Neural cell (in vitro differentiated cells): ENCODE results near the gene ZBTB12.

Experiments used
- CTCF ChIP-seq: fragments of 450-650 bp; IDR thresholded peaks from 2 replicates; pipeline ENCODE4 v1.5.1; 2014; ENCODE audit warnings: antibody characterized with exemption, mild to moderate bottlenecking, moderate library complexity; ENCODE audit not compliant: poor library complexity, severe bottlenecking
- EP300 ChIP-seq: fragments of 450-650 bp; conservative IDR thresholded peaks from 2 replicates; pipeline ENCODE4 v1.6.1; 2014; ENCODE audit warnings: antibody characterized with exemption, mild to moderate bottlenecking, moderate library complexity; ENCODE audit not compliant: poor library complexity, severe bottlenecking
- EZH2 ChIP-seq: fragments of 200-600, 300-800 bp; shearing (Covaris generic), sonication (generic); IDR thresholded peaks from 2 replicates; pipeline ENCODE4 v1.6.1; 2014; ENCODE audit warnings: antibody characterized with exemption, low read length, borderline replicate concordance, mild to moderate bottlenecking; ENCODE audit not compliant: insufficient read depth, poor library complexity, severe bottlenecking
- MXI1 ChIP-seq: fragments of 450-650 bp; conservative IDR thresholded peaks from 2 replicates; pipeline ENCODE4 v1.6.1; 2014; ENCODE audit warnings: antibody characterized with exemption, mild to moderate bottlenecking; ENCODE audit not compliant: poor library complexity, severe bottlenecking
- RAD21 ChIP-seq: fragments of 450-650 bp; conservative IDR thresholded peaks from 2 replicates; pipeline ENCODE4 v1.6.1; 2014; ENCODE audit warnings: antibody characterized with exemption, mild to moderate bottlenecking, moderate library complexity
- REST ChIP-seq: IDR thresholded peaks from 2 replicates; pipeline ENCODE4 v1.6.1; 2012; ENCODE audit warnings: borderline replicate concordance
- SMC3 ChIP-seq: fragments of 450-650 bp; conservative IDR thresholded peaks from 2 replicates; pipeline ENCODE4 v1.6.1; 2014; ENCODE audit warnings: antibody characterized with exemption, mild to moderate bottlenecking, moderate library complexity; ENCODE audit not compliant: poor library complexity
- TAF1 ChIP-seq: IDR thresholded peaks from 2 replicates; pipeline ENCODE4 v1.6.1; 2012; ENCODE audit warnings: low read depth

GRCh38 chr6:31948753-31949413 lies 47.0 kb upstream of the ZBTB12 start:
- no peak for TF ChIP-seq SMC3
- TF ChIP-seq EP300, result no peak
- no peak for TF ChIP-seq CTCF
- TF ChIP-seq EZH2, result no peak
- TF ChIP-seq RAD21, result no peak
- TF ChIP-seq REST, result no peak
- no peak for TF ChIP-seq TAF1
- TF ChIP-seq MXI1, result no peak
